HepG2 (cell line): Measurements from ENCODE around the gene XIAP. TPM values are rescaled to one million over a fixed set of nuclear protein-coding genes. Genes with fewer than 3 reads are reported as not detected.

Experiments
- ATAC-seq: fragments of 200-7000 bp; cut with Tn5 transposase; 3 replicates; pipeline ENCODE4 v1.9.1; 2020; ENCODE audit warnings: mild to moderate bottlenecking, moderate library complexity
- BruUV-seq: library from RNA; stranded (reverse); fragments of 400-500 nt; replicated peaks from 2 replicates; lab custom pipeline; 2021; lab: Mats Ljungman, UMichigan
- CTCF ChIA-PET: fragments of 300-600 bp; formaldehyde crosslinking; extraction: SDS; loops from one replicate; lab custom pipeline; 2021; ENCODE audit warnings: low total read pairs, inconsistent platforms, low intra/inter-chr PET ratio; lab: Yijun Ruan, JAX
- POLR2A ChIA-PET: fragments of 350-600 bp; sonication (Branson Sonifier 250); formaldehyde crosslinking; loops from one replicate; lab custom pipeline; 2020; ENCODE audit warnings: antibody characterized with exemption, inconsistent platforms; lab: Yijun Ruan, JAX
- DNase-seq: peaks from one replicate; pipeline ENCODE4 v3.0.0-alpha.2; 2015; ENCODE audit warnings: low spot score
- FAIRE-seq: peaks from 3 replicates; lab custom pipeline; 2011; peaks lifted over from hg19 to GRCh38; lab: Jason Lieb, UNC
- H2AFZ ChIP-seq: one replicate; pipeline ENCODE4 v1.6.1; 2011; ENCODE audit warnings: low read length, inconsistent platforms
- H3K27ac ChIP-seq: fragments of 300-600 bp; 3 replicates; pipeline ENCODE4 v1.8.0; 2011; ENCODE audit warnings: mixed run types, mild to moderate bottlenecking, mixed read lengths, low read length, inconsistent platforms; ENCODE audit not compliant: insufficient read depth; ENCODE audit errors: extremely low read length
- H3K27me3 ChIP-seq, 2 experiments: fragments of 200-600 bp in 1 of 2; 2 replicates in 1 of 2; 3 replicates in 1 of 2; pipeline versions ENCODE4 v1.6.0 to v1.8.0; 2011; ENCODE audit warnings: low read length in 2 of 2, mild to moderate bottlenecking in 2 of 2, moderate library complexity in 2 of 2, inconsistent platforms in 1 of 2; ENCODE audit not compliant: insufficient read depth in 2 of 2, control insufficient read depth in 1 of 2
- H3K36me3 ChIP-seq, 2 experiments: fragments of 200-600 bp in 1 of 2; replicated peaks in 1 of 2; 2 replicates in 1 of 2; 3 replicates in 1 of 2; pipeline versions ENCODE4 v1.5.1 to v1.8.0; 2011; ENCODE audit warnings: low read length in 2 of 2, inconsistent platforms in 1 of 2; ENCODE audit not compliant: insufficient read depth in 2 of 2, control insufficient read depth in 1 of 2
- H3K4me1 ChIP-seq: 2 replicates; pipeline ENCODE4 v1.5.1; 2012; ENCODE audit warnings: low read length, inconsistent platforms; ENCODE audit not compliant: insufficient read depth
- H3K4me2 ChIP-seq: 2 replicates; pipeline ENCODE4 v1.6.0; 2011; ENCODE audit warnings: low read depth, low read length, inconsistent platforms
- H3K4me3 ChIP-seq, 3 experiments: fragments of 200-600 bp in 1 of 3; sonication (generic), shearing (Covaris generic) in 1 of 3; replicated peaks in 1 of 3; 2 replicates each; pipeline ENCODE4 v1.5.1; 2011 to 2016; ENCODE audit warnings: low read length in 3 of 3, inconsistent platforms in 2 of 3, low read depth in 2 of 3, mild to moderate bottlenecking in 2 of 3, control low read depth in 1 of 3, mixed read lengths in 1 of 3; ENCODE audit not compliant: insufficient read depth in 1 of 3
- H3K79me2 ChIP-seq: one replicate; pipeline ENCODE4 v1.6.1; 2011; ENCODE audit warnings: low read length, inconsistent platforms; ENCODE audit not compliant: insufficient read depth
- H3K9ac ChIP-seq: 2 replicates; pipeline ENCODE4 v1.6.0; 2011; ENCODE audit warnings: mild to moderate bottlenecking, low read depth, low read length, inconsistent platforms; ENCODE audit not compliant: insufficient read depth
- H3K9me3 ChIP-seq: 2 replicates; pipeline ENCODE4 v1.5.1; 2012; ENCODE audit warnings: mild to moderate bottlenecking, low read length
- H4K20me1 ChIP-seq: 2 replicates; pipeline ENCODE4 v1.6.0; 2011; ENCODE audit warnings: inconsistent platforms, mild to moderate bottlenecking, low read length, moderate library complexity; ENCODE audit not compliant: insufficient read depth
- CEBPZ ChIP-seq: IDR thresholded peaks from 2 replicates; pipeline ENCODE4 v1.6.1; 2012; ENCODE audit warnings: low read length, improper control_type of control experiment
- JDP2 ChIP-seq: sonication (generic); formaldehyde crosslinking; IDR thresholded peaks from 2 replicates; pipeline ENCODE4 v1.8.1; 2022; ENCODE audit warnings: missing genetic modification reagents, borderline replicate concordance
- KDM1A ChIP-seq: IDR thresholded peaks from 2 replicates; pipeline ENCODE4 v1.6.1; 2016; ENCODE audit warnings: missing compliant biosample characterization
- KLF9 ChIP-seq: IDR thresholded peaks from 2 replicates; pipeline ENCODE4 v1.6.1; 2016; ENCODE audit warnings: low read depth
- SNAPC5 ChIP-seq: sonication (generic); formaldehyde crosslinking; IDR thresholded peaks from 2 replicates; pipeline ENCODE4 v1.8.1; 2023; ENCODE audit warnings: mild to moderate bottlenecking, missing genetic modification reagents, borderline replicate concordance
- SP1 ChIP-seq, 2 experiments: fragments of 450-650 bp in 1 of 2; sonication (generic) in 1 of 2; formaldehyde crosslinking in 1 of 2; IDR thresholded peaks; 2 replicates each; pipeline versions ENCODE4 v1.4.0 to v1.6.1; 2016 to 2020; ENCODE audit warnings: missing genetic modification reagents in 1 of 2
- TEAD3 ChIP-seq: optimal IDR thresholded peaks from 2 replicates; pipeline ENCODE3; 2016; ENCODE audit warnings: borderline replicate concordance
- ZIK1 ChIP-seq: sonication (generic); formaldehyde crosslinking; IDR thresholded peaks from 2 replicates; pipeline ENCODE4 v1.5.0; 2020; ENCODE audit warnings: mild to moderate bottlenecking, low read depth, missing genetic modification reagents, borderline replicate concordance
- ZMAT3 ChIP-seq: sonication (generic); formaldehyde crosslinking; conservative IDR thresholded peaks from 2 replicates; pipeline ENCODE4 v1.7.0; 2021; ENCODE audit warnings: missing genetic modification reagents
- ZNF766 ChIP-seq: sonication (generic); formaldehyde crosslinking; IDR thresholded peaks from 2 replicates; pipeline ENCODE4 v1.5.0; 2020; ENCODE audit warnings: missing genetic modification reagents, borderline replicate concordance
- WGBS: methylation state at CpG from one replicate; pipeline ENCODE4 v1.1.6; 2017; ENCODE audit warnings: low lambda C conversion rate; 5-methylcytosine and 5-hydroxymethylcytosine counted together
- in situ Hi-C: cut with HindIII; loops from 2 replicates; pipeline ENCODE4 v1.10.0; 2017; ENCODE audit warnings: low pct_unique_long_range_greater_than_20kb; ENCODE audit not compliant: extremely low pct_ligation_motif_present
- intact Hi-C: fragments of 100-400 bp; cut with micrococcal nuclease; formaldehyde crosslinking; loops from one replicate; pipeline ENCODE4 v1.10.0; 2022; ENCODE audit not compliant: unreplicated experiment
- polyA plus RNA-seq, 8 experiments: library from polyadenylated mRNA; depleted of rRNA in 3 of 8; stranded (reverse) in 7 of 8; unstranded in 1 of 8; fragments of >200 nt; fragmentation: Illumina TruSeq in 4 of 8; extraction: Trizol in 4 of 8; gene quantifications; 2 replicates each; pipeline versions ENCODE4 v1.2.1 to v1.2.3, GENCODE V29; 2011 to 2016; ENCODE audit warnings: low read depth in 4 of 8, missing spikeins in 1 of 8, mixed read lengths in 1 of 8; ENCODE audit not compliant: insufficient read depth in 1 of 8
- total RNA-seq, 5 experiments: library from RNA; depleted of rRNA; stranded (reverse); fragments of >200 nt; fragmentation: Illumina TruSeq; extraction: Trizol; gene quantifications; 2 replicates each; pipeline ENCODE4 v1.2.3, GENCODE V29; 2016; ENCODE audit warnings: low read depth in 1 of 5
- TF ChIP-seq, protein P1 (sequence below): IDR thresholded peaks from 2 replicates; pipeline ENCODE4 v1.6.1; 2016; ENCODE audit warnings: mild to moderate bottlenecking
- TF ChIP-seq, protein P2 (sequence below), 2 experiments: sonication (generic) in 1 of 2; formaldehyde crosslinking in 1 of 2; IDR thresholded peaks; 2 replicates each; pipeline versions ENCODE4 v1.4.0 to v1.6.1; 2018 to 2020; ENCODE audit warnings: missing genetic modification reagents in 2 of 2, borderline replicate concordance in 1 of 2, low read depth in 1 of 2, mild to moderate bottlenecking in 1 of 2, missing biosample characterization in 1 of 2
- TF ChIP-seq, protein P3 (sequence below): sonication (generic); formaldehyde crosslinking; IDR thresholded peaks from 2 replicates; pipeline ENCODE4 v1.5.0; 2020; ENCODE audit warnings: missing genetic modification reagents, mild to moderate bottlenecking, borderline replicate concordance
- TF ChIP-seq, protein P4 (sequence below): sonication (generic); formaldehyde crosslinking; conservative IDR thresholded peaks from 2 replicates; pipeline ENCODE4 v1.8.0; 2022; ENCODE audit warnings: mild to moderate bottlenecking, moderate library complexity, missing genetic modification reagents

XIAP gene
- total and polyA plus RNA-seq, 2 of the 13 experiments (the other 11 are each of a cell fraction or from before 2014, with no cell fraction given): 12.9 to 29.5 TPM

DNA sequence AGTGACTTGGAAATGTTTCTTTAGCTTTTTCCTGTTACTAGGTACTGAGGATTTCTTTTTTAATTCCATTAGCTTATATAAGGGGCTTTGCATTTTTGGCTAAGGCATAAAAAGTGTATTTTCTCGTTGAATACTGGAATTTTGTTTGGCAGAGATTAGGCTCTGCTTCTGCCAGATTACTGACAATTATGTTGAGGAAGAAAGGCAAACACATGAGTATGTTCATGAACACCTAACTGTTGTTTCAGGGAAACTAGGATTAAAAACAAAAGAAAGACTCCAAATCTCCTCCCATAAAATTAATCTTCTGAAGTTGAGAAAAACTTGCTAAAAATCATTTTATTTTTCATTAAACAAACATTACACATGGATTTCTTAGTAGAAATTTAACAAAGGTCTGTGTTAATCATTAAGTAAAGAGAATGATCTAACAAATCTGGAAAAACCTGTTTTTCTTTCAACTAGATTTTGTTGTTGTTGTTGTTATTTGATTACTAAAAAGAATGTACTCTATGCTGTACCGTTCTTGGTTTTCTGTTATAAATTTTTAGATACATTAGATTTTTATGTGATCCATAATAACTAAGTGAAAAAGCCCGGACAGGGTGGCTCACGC lies 58.4 kb downstream of the XIAP start:
- no peaks in the 10 kb centered on the region for H3K9me3 ChIP-seq
- H3K4me2 ChIP-seq: no peak overlapping the region
- no peaks in the 10 kb centered on the region for H3K36me3 ChIP-seq
- no peak overlapping the region for H3K27ac ChIP-seq
- intact Hi-C loops: no loop called here
- H3K4me1 ChIP-seq: peaks cover 9% of the 10 kb centered on the region
- H4K20me1 ChIP-seq: no peaks in the 10 kb centered on the region
- H3K4me3 ChIP-seq: no peak overlapping the region
- ChIA-PET CTCF (no interaction called here), POLR2A (no interaction called here)
- in situ Hi-C loops: no loop called here
- FAIRE-seq (peak; percentile 28), ATAC-seq (no peak), DNase-seq (no peak)
- no TSS peak for BruUV-seq
- H2AFZ ChIP-seq: no peak overlapping the region
- H3K9ac ChIP-seq: no peak overlapping the region
- WGBS: 44% methylated on average over 4 of the region's 4 CpGs
- H3K27me3 ChIP-seq: no peaks in the 10 kb centered on the region
- no peaks in the 10 kb centered on the region for H3K79me2 ChIP-seq
- TF ChIP-seq KLF9 (CRISPR knock-in tag) (no peak), JDP2 (no peak), SNAPC5 (no peak), KDM1A (no peak), ZNF766 (CRISPR knock-in tag) (no peak), CEBPZ (no peak), SP1 (IDR thresholded peaks at IDR 0.05) (no peak), SP1 (CRISPR knock-in tag; IDR thresholded peaks at IDR 0.05) (no peak), ZIK1 (CRISPR knock-in tag) (no peak), ZMAT3 (CRISPR knock-in tag) (no peak), TEAD3 (no peak)
- TF ChIP-seq, protein P1, sequence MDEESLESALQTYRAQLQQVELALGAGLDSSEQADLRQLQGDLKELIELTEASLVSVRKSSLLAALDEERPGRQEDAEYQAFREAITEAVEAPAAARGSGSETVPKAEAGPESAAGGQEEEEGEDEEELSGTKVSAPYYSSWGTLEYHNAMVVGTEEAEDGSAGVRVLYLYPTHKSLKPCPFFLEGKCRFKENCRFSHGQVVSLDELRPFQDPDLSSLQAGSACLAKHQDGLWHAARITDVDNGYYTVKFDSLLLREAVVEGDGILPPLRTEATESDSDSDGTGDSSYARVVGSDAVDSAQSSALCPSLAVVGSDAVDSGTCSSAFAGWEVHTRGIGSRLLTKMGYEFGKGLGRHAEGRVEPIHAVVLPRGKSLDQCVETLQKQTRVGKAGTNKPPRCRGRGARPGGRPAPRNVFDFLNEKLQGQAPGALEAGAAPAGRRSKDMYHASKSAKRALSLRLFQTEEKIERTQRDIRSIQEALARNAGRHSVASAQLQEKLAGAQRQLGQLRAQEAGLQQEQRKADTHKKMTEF (CRISPR knock-in tag): no peak
- TF ChIP-seq, protein P2, sequence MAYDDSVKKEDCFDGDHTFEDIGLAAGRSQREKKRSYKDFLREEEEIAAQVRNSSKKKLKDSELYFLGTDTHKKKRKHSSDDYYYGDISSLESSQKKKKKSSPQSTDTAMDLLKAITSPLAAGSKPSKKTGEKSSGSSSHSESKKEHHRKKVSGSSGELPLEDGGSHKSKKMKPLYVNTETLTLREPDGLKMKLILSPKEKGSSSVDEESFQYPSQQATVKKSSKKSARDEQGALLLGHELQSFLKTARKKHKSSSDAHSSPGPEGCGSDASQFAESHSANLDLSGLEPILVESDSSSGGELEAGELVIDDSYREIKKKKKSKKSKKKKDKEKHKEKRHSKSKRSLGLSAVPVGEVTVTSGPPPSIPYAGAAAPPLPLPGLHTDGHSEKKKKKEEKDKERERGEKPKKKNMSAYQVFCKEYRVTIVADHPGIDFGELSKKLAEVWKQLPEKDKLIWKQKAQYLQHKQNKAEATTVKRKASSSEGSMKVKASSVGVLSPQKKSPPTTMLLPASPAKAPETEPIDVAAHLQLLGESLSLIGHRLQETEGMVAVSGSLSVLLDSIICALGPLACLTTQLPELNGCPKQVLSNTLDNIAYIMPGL (CRISPR knock-in tag; IDR thresholded peaks at IDR 0.05; ENCODE audit: borderline replicate concordance in 1 of 2, low read depth in 1 of 2): no peak
- TF ChIP-seq, protein P3, sequence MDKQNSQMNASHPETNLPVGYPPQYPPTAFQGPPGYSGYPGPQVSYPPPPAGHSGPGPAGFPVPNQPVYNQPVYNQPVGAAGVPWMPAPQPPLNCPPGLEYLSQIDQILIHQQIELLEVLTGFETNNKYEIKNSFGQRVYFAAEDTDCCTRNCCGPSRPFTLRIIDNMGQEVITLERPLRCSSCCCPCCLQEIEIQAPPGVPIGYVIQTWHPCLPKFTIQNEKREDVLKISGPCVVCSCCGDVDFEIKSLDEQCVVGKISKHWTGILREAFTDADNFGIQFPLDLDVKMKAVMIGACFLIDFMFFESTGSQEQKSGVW (CRISPR knock-in tag): no peak
- TF ChIP-seq, protein P4, sequence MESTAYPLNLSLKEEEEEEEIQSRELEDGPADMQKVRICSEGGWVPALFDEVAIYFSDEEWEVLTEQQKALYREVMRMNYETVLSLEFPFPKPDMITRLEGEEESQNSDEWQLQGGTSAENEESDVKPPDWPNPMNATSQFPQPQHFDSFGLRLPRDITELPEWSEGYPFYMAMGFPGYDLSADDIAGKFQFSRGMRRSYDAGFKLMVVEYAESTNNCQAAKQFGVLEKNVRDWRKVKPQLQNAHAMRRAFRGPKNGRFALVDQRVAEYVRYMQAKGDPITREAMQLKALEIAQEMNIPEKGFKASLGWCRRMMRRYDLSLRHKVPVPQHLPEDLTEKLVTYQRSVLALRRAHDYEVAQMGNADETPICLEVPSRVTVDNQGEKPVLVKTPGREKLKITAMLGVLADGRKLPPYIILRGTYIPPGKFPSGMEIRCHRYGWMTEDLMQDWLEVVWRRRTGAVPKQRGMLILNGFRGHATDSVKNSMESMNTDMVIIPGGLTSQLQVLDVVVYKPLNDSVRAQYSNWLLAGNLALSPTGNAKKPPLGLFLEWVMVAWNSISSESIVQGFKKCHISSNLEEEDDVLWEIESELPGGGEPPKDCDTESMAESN: no peak
